NCI-H82 treated with DMSO at 0.1 percent for 48 hours (cell line): ENCODE results near the gene ZNF785.
"Not testable (repeated sequence)": the region's sequence is repeated elsewhere in the genome, so short reads cannot be mapped to it uniquely, and the experiment has no call there.

Source experiments
- DNase-seq: peaks from one replicate; lab custom pipeline; 2025; ENCODE audit not compliant: unreplicated experiment; lab: John Stamatoyannopoulos, UW

Gene ZNF785

DNA sequence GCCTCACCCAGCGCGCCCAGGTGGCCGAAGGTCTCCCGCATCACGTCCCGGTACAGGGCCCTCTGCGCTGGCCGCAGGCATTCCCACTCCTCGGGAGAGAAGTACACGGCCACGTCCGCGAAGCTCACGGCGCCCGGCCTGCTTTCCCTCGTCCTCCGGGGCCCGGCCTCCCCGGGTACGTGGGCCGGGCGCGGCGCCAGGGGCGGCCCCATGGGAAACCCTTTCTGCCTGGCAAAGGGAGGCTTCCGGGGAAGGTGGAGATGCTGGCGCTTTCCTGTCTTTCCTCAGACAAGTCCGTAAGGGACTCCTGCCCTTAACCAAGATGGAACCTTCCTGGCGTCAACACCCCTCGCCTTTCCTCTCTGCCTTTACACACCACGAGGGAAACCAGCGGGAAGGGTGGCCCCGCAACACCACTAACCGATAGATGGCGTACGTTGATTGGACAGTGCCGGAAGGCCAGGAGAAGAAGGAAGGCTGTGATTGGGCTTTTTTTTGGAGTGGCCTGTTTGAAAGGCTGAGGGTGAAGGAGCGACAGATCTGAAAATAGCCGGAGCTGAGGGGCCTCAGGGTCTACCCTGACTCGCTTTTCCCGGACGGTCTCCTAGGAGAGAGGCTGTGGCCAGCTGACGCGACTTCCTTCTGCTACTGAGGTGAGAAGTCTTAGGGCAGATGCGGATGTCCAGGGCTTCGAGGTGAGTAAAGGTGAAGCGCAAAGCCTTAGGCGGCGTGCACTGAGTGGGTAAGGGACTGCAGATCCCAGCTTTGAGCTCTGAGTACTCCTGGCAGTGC lies at the start of gene ZNF785:
ZNF785 (minus strand) TSS at position 298 of the 792 bp plus-strand sequence; CDS start at position 212, 86 bp downstream.
- DNase-seq, result peak; percentile 95

DNA sequence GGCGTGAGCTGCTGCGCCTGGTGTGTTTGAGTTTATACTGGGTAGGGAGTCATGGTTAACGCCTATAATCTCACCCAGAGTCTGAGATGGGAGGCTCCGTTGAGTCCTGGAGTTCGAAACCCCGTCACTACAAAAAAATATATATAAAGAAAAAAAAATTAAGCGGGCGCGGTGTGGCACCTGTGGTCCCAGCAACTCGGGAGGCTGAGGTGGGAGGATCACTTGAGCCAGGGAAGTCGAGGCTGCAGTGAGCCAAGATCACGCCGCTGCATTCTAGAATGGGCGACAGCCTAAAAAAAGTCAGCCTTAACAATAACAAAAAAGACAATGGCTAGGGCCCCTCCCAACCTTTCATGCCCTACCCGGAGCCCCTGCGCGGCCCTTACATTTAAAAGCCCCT lies 48.0 kb upstream of the ZNF785 start:
- DNase-seq, result no peak

DNA sequence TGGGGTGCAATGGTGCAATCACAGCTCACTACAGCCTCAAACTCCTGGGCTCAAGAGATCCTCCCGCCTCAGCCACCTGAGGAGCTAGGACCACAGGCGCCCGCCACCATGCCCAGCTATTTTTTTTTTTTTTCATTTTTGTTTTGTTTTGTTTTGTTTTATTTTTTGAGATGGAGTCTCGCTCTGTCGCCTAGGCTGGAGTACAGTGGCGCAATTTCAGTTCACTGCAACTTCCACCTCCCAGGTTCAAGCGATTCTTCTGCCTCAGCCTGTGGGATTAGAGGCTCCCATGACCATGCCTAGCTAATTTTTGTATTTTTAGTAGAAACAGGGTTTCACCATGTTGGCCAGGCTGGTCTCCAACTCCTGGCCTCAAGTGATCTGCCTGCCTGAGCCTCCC lies 47.0 kb upstream of the ZNF785 start:
- not testable (repeated sequence) for DNase-seq

DNA sequence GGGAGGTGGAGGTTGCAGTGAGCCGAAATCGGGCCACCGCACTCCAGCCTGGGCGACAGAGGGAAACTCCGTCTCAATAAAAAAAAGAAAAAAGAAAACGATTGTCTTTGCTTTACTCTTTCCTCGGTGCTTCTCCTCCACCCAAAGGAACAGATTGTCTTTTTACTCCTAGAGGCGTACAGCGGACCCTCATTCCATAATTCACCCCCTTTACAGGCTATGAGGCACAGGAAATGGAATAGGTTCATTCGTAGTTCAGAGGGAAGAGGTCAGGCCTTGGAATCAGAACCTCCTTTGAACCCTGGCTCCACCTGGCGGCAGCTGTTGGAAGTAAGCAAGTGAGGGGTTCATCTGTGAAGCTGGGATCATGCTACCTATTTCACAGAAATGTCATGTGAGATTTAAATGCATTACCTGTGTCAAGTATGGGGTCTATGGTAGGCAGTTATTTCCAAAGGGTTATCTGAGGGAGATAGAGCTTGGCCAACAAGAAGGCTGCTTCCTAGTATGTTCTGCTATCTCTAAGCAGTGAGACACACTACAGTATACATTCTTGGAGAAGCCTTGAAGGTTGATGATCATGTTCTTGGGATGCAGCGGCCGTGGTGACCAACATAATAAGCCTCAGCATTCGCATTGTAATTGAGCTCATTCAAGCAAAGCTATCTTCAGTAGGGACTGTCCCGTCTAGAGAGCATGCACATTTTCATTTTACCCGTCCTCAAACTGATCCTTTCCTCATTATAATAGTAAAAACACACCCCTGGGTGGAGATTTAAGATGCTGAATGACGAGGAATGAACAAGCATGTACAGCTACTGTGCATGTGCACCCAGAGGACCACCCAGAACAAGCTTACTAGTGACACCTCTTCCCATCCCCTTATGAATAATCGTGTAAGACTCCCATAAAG lies 43.4 kb upstream of the ZNF785 start:
- peak; percentile 45 for DNase-seq

DNA sequence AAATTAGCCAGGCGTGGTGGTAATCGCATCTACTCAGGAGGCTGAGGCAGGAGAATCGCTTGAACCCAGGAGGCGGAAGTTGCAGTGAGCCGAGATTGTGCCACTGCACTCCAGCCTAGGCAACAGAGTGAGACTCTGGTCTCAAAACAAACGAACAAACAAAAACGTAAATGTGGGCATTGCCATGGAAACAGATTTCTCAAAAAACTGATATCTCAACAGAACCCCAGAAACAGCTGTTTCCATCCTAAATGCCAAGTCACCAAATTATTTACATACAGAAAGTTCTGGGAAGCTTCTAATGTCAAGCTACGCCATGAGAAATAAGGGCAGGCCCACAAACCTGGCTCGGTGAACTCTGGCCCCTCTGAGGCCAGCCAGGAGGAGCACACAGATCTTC lies 40.7 kb upstream of the ZNF785 start:
- DNase-seq, result no peak

DNA sequence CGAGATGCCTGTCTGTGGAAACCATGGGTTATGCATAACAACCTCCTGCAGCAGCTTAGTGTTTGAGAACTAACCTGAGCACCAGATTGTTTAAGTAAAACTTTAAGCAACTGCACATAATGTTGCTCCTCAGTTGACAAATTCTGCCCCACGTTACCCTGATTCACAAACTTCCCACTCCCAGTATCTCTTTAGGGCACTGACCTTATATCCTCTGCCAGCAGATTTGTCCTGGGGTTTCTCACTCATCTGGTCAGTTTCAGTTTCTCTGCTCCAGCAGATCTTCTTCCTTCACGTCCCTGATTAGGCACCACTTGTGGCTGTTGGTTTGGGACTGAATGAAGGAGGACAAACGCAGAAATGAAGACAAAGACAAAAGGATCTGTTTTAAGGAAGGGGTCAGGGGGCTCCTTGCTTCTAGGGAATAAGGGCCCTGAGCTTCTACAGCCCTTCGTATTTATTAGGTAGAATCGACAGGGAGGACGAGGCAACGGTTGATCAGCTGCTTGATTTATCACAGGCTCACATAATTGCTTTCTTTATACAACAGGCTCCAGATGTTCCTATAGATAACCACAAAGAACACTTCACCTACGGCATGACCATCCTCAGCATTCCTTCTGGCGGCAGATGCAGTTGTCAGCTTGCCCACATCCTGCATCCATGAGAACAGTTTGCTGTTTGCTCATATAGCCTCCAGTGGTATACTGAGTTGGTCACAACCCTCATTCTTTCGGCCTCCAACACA lies 38.2 kb upstream of the ZNF785 start:
- DNase-seq, result no peak

DNA sequence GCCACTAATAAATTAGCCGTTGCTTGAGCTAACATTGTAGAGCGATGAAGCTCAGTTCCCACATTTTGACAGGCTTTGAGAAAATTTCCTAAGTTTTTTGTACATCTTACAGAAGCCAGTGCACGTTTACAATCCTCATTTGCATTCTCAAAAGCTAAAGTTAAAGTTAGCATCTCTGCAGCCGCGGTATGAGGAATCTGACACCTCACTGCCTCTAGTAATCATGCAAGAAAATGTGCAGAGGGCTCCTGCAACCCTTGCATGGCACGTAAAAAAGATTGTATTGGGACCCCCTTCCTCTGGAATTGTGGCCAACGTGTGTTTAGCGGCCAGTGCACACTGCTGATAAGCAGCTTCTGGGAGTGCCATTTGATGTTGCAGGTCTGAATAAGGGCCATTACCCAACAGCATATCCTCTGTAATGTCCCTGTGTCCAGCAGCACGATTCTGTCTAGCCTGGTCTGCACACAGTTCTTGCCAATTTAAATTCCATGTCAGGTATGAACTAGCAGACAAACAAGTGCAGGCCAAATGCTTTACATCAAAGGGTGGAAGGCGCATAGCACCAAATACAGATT lies 37.0 kb upstream of the ZNF785 start:
- no peak for DNase-seq

DNA sequence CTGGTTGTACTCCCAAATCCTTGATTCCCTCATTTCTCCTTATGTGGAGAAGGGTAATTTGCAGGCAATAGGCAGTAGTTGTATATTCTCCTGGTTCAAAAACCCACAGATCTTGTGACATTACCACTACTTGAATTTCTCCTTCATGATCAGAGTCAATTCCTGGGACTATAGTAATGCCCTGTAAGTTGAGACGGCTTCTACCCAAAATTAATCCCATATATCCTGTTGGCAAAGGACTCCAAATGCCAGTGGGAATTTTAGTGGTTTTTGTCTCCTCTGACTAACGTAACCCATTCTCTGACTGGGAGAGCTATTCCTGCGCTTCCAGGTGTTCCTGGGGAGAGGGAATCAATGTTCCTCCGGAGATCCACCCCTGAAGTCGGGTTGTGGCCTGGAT lies 36.3 kb upstream of the ZNF785 start:
- DNase-seq, result no peak

DNA sequence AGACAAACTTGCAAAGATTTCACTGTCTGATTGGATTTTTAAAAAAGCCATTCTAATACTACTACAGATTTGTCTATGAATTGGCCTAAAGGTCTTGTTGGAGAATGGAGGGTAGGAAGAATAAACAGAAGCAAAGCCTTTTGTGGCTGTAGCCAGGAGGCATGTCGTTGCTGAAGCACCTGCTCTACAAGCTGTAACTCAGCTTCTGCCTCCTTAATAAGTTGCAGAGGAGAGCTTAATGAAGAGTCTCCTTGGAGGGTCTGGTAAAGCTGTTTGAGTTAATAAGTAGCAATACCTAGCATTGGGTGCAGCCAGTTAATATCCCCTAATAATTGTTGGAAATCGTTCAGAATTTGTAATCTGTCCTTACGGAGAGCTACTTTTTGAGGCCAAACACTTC lies 34.7 kb upstream of the ZNF785 start:
- no peak for DNase-seq

DNA sequence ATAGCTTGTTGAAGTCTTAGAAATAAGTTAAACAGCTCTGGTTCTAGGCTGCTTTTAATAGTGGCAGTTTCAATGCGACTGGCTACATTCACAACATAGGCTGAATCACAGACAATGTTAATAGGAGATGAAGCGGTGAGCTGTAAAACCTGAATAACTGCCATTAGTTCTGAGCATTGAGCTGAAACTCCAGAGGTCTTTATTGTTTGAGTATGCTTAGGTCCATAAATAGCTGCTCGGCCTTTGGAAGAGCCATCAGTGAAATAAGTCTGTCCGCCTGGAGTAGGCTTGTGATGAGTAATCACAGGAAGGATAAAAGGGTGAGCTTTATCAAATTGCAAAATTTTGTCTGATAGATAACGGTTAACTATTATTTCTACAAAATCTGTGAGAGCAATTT lies 34.1 kb upstream of the ZNF785 start:
- no peak for DNase-seq

DNA sequence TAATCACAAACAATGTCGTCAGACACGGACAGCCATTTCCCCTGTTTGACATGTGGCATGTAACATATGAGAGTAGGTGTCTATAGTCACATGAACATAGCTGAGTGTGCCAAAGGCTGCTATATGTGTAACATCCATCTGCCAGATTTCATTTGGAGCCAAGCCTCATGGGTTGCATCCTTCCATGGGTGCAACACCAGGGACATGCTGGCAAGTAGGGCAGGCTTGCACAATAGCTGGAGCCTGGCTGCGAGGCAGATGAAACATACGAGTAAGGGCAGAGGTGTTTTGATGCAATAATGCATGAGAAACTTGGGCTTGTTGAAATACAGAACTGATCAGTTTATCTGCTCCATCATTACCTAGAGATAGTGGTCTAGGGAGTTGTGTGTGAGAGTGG lies 33.7 kb upstream of the ZNF785 start:
- no peak for DNase-seq

DNA sequence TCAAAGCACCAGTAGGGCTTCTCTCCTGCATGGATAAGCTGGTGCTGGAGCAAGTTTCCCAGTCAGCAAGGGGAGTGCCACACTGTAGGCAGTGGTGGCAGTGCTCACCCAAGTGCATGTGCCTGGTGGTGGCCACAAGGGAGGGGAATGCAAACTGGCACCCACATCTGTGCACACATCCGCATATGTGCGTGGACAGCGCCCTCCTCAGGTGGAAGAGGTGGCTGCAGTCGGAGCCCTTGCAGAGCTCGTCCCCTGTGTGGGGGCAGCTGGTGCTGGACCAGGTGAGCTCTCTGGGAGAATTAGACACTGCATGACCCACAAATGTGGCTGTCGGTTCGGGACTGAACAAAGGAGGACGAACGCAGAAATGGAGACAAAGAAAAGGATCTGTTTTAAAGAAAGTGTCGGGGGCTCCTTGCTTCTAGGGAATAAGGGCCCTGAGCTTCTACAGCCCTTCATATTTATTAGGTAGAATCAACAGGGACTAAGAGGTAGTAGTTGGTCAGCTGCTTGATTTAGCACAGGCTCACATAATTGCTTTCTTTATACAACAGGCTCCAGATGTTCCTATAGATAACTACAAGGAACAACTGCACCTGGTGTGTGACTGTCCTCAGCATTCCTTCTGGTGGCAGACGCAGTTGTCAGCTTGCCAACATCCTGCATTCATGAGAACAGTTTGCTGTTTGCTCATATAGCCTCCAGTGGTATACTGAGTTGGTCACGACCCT lies 30.0 kb upstream of the ZNF785 start:
- no peak for DNase-seq

DNA sequence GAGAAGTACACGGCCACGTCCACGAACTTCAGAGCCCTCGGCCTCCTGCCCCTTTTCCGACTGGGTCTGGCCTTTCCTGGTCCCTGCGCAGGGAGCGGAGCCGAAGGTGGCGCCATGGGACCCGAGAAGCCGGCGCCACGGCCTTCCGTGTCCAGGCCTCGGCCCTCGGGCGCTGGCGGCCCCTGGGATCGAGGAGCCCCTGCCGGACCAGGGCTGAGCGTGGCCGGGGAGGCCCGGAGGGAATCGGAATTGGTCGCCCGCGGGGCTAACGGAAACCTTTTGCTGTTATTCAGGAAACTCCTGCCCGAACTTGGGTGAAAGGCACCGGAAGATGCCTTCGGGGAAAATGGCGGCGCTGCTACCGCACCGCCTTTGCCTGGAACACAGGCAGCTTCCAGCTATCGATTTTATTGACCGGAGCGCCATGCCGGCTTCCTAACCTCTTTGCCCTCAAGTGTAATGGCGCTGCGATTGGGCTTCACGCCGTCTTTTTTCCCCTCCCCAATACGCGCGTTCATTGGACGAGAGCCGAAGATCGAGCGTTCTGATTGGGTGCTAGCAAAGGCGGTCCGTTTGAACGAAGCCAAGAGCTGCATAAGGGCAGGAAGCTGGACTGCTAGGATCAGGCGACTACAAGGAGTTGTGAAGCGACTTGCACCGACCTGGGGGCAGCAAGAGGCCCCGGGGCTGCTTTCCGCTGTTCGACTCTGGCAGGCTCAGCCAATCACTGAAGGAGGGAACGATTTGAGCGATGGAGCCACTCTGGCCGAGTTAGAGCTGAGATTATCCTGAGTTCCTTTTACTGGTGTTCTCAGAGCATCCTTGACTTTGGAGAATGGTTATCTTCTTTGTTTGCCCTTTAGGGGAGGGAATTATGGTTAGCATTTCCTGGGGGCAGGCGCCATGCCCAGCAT lies 24.7 kb upstream of the ZNF785 start, which contains the start of gene ZNF689:
ZNF689 (minus strand) TSS at position 464 of the 914 bp plus-strand sequence; CDS start at position 116, 348 bp downstream.
- DNase-seq, result peak; percentile 89

DNA sequence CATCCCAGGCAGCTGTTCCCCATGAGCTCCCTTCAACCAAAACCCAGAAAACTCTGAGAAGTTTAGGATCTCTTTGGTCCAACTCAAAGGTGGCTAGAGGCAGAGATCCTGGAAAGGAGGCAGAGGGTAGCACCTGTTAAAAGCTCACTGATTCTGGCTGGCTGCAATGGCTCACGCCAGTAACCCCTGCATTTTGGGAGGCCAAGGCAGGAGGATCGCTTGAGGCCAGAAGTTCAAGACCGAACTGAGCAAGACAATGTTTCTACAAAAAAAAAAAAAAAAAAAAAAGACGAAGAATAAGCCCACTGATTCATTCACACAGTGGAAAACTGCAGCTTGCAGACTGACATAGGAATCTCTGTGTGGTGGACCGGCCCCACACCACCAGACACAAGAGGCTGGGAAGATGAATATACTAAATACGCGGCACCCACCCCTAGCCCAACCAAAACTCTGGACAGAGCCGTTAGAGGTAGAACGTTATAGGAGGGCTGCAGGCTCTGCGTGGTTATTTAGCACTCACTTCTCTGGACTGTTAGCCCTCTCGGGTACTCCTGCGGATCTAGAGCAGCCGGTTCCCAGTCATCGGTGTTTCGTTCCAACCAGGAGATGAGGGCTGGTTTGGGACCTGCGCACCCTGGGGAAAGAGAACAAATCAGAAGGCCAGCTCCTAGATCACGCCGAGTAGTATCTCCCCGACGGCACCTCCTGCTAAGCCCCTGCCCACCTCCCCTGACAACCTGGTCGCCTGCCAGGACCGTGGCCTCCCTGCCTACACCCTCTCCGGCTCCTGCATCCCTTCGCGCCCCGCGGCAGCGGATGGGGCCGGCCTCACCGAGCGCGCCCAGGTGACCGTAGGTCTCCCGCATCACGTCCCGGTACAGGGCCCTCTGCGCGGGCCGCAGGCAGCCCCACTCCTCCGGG lies 23.8 kb upstream of the ZNF785 start:
- DNase-seq, result no peak

DNA sequence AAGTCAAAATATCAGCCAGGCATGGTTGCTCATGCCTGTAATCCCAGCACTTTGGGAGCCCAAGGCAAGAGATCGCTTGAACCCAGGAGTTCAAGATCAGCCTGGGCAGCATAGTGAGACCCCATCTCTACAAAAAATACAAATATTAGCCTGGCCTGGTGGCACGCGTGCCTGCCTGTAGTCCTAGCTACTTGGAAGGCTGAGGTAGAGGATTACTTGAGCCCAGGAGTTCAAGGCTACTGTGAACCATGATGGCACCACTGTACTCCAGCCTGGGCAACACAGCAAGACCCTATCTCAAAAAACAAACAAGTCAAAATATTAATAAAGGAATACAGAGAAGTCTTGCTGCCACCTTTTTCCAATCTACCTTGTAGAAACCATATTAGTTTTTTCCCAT lies 20.5 kb upstream of the ZNF785 start:
- no peak for DNase-seq

DNA sequence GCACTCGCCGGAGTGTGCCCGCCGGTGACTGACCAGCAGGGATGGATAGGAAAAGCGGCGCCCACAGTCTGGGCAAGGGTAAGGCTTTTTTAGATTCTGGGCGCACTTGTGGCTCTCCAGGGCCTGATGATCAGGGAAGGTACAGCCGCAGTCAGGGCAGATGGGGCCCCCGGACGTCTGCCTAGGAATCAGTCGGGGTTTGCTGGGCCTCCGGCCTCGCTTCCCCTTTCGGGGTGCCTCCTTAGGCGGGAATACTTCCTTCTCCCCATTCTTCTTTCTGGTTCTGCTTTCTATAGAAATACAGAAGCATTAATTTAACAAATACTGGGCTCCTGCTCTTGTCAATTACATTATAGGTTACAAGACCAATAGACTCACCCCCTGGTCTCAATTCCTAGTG lies 19.7 kb upstream of the ZNF785 start:
- no peak for DNase-seq

DNA sequence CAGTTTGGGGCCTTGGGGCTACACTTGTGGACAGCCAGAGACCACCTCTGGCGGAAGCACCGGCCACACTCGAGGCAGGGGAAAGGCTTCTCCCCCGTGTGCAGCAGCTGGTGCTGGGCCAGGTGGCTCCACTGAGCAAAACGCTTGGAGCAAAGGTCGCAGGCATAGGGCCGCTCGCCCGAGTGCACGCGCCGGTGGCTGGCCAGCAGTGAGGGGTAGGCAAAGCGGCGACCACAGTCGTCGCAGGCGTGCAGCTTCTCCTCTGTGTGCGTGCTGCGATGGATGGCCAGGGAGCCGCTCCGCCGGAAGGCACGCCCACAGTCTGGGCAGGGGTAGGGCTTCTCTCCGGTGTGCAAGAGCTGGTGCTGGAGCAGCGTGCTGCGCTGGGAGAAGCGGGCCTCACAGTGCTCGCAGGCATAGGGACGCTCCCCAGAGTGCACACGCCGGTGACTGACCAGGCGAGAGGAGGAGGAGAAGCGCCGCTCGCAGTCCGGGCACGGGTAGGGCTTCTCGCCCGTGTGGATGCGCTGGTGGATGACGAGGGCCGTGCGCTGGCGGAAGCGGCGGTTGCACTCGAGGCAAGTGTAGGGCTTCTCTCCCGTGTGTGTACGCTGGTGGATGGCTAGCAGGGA lies 18.9 kb upstream of the ZNF785 start:
- no peak for DNase-seq

DNA sequence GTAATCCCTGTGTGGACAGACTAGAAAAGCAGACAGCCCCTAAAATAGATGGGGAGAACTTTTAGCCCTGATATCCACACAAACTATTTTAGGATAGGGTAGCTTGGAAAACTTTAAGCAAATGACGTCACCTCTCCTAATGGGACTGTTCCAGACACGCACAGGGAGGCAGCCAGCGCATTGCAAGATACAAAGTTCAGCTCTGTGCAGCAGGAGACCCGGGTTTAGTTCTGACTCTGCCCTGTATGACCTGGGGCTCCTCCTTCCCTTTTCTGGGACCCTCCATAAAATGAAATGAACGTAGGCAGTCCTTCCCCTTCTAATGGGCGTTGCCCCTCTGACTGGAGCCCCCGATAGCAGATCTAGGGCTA lies 18.4 kb upstream of the ZNF785 start:
- DNase-seq, result no peak
